IPS-18a (cell line): Measurements from ENCODE around the gene TMEM92.

Experiments
- H3K27ac ChIP-seq: one replicate; pipeline ENCODE4 v1.5.1; 2013; ENCODE audit warnings: low read length
- H3K27me3 ChIP-seq: one replicate; pipeline ENCODE4 v1.6.1; 2013; ENCODE audit warnings: mild to moderate bottlenecking, low read length; ENCODE audit not compliant: control insufficient read depth, insufficient read depth
- H3K36me3 ChIP-seq: one replicate; pipeline ENCODE4 v1.6.1; 2013; ENCODE audit warnings: low read depth, low read length; ENCODE audit not compliant: control insufficient read depth
- H3K4me1 ChIP-seq: one replicate; pipeline ENCODE4 v1.6.1; 2013; ENCODE audit warnings: low read depth, low read length; ENCODE audit not compliant: control insufficient read depth
- H3K4me3 ChIP-seq: one replicate; pipeline ENCODE4 v1.5.1; 2013; ENCODE audit warnings: low read length
- H3K9ac ChIP-seq: one replicate; pipeline ENCODE4 v1.6.1; 2013; ENCODE audit warnings: mild to moderate bottlenecking, low read length, moderate library complexity
- H3K9me3 ChIP-seq: one replicate; pipeline ENCODE4 v1.6.1; 2013; ENCODE audit warnings: low read depth, low read length; ENCODE audit not compliant: control insufficient read depth

TMEM92 gene

GRCh38 chr17:50255766-50256635 is 18.3 kb upstream of the TMEM92 start:
- Histone ChIP-seq H3K27me3 (no peaks in the 10 kb centered on the region), H3K36me3 (no peaks in the 10 kb centered on the region), H3K4me1 (no peaks in the 10 kb centered on the region), H3K9ac (no peak overlapping the region), H3K9me3 (no peaks in the 10 kb centered on the region), H3K27ac (no peak overlapping the region), H3K4me3 (no peak overlapping the region)

- Histone ChIP-seq H3K4me3 (no peak overlapping the region), H3K27ac (no peak overlapping the region), H3K4me1 (no peaks in the 10 kb centered on the region), H3K27me3 (no peaks in the 10 kb centered on the region), H3K9ac (no peak overlapping the region), H3K36me3 (no peaks in the 10 kb centered on the region), H3K9me3 (no peaks in the 10 kb centered on the region)
These were observed 17.2 kb upstream of the TMEM92 start for GRCh38 chr17:50256826-50257618.

GRCh38 chr17:50257676-50258224 is 16.5 kb upstream of the TMEM92 start:
- Histone ChIP-seq H3K4me1 (no peaks in the 10 kb centered on the region), H3K9ac (no peak overlapping the region), H3K9me3 (no peaks in the 10 kb centered on the region), H3K27ac (no peak overlapping the region), H3K36me3 (no peaks in the 10 kb centered on the region), H3K4me3 (no peak overlapping the region), H3K27me3 (no peaks in the 10 kb centered on the region)

- Histone ChIP-seq H3K27me3 (no peaks in the 10 kb centered on the region), H3K9me3 (no peaks in the 10 kb centered on the region), H3K27ac (no peak overlapping the region), H3K9ac (no peak overlapping the region), H3K4me3 (no peak overlapping the region), H3K36me3 (no peaks in the 10 kb centered on the region), H3K4me1 (no peaks in the 10 kb centered on the region)
These were observed 15.4 kb upstream of the TMEM92 start for GRCh38 chr17:50258647-50259476.

- no peak overlapping the region for H3K9ac ChIP-seq
These were observed 14.6 kb upstream of the TMEM92 start for GRCh38 chr17:50259477-50260324.

GRCh38 chr17:50260501-50260911 is 13.8 kb upstream of the TMEM92 start:
- Histone ChIP-seq H3K9ac (no peak overlapping the region), H3K27me3 (no peaks in the 10 kb centered on the region)

More at GRCh38 chr17:50259477-50260324, 14.6 kb upstream of the TMEM92 start:
- Histone ChIP-seq H3K27ac (no peak overlapping the region), H3K9me3 (no peaks in the 10 kb centered on the region), H3K27me3 (no peaks in the 10 kb centered on the region), H3K36me3 (no peaks in the 10 kb centered on the region), H3K4me3 (no peak overlapping the region), H3K4me1 (peaks cover 4% of the 10 kb centered on the region)

GRCh38 chr17:50261051-50261915 is 13.0 kb upstream of the TMEM92 start:
- H3K4me3 ChIP-seq, result no peak overlapping the region
- no peak overlapping the region for H3K27ac ChIP-seq

More at GRCh38 chr17:50260501-50260911, 13.8 kb upstream of the TMEM92 start:
- Histone ChIP-seq H3K4me3 (no peak overlapping the region), H3K9me3 (no peaks in the 10 kb centered on the region), H3K36me3 (no peaks in the 10 kb centered on the region), H3K27ac (no peak overlapping the region), H3K4me1 (peaks cover 8% of the 10 kb centered on the region)

GRCh38 chr17:50262001-50262794 is 12.1 kb upstream of the TMEM92 start:
- H3K4me1 ChIP-seq, result peaks cover 8% of the 10 kb centered on the region
- H3K9me3 ChIP-seq, result no peaks in the 10 kb centered on the region
- H3K9ac ChIP-seq, result no peak overlapping the region
- no peaks in the 10 kb centered on the region for H3K27me3 ChIP-seq
- no peaks in the 10 kb centered on the region for H3K36me3 ChIP-seq
- no peak overlapping the region for H3K27ac ChIP-seq
- no peak overlapping the region for H3K4me3 ChIP-seq

More at GRCh38 chr17:50261051-50261915, 13.0 kb upstream of the TMEM92 start:
- H3K36me3 ChIP-seq, result no peaks in the 10 kb centered on the region
- H3K9ac ChIP-seq, result no peak overlapping the region
- peaks cover 8% of the 10 kb centered on the region for H3K4me1 ChIP-seq
- H3K27me3 ChIP-seq, result no peaks in the 10 kb centered on the region
- H3K9me3 ChIP-seq, result no peaks in the 10 kb centered on the region

GRCh38 chr17:50263331-50264262 is 10.7 kb upstream of the TMEM92 start:
- Histone ChIP-seq H3K27me3 (no peaks in the 10 kb centered on the region), H3K4me1 (peaks cover 8% of the 10 kb centered on the region), H3K9ac (no peak overlapping the region), H3K36me3 (no peaks in the 10 kb centered on the region), H3K9me3 (no peaks in the 10 kb centered on the region), H3K27ac (no peak overlapping the region), H3K4me3 (peak overlapping the region; percentile 37)
